ENCODE data around the gene DUOX2.
"Not testable (repeated sequence)": the region's sequence is repeated elsewhere in the genome, so short reads cannot be mapped to it uniquely, and the experiment has no call there.

Gene DUOX2

DNA sequence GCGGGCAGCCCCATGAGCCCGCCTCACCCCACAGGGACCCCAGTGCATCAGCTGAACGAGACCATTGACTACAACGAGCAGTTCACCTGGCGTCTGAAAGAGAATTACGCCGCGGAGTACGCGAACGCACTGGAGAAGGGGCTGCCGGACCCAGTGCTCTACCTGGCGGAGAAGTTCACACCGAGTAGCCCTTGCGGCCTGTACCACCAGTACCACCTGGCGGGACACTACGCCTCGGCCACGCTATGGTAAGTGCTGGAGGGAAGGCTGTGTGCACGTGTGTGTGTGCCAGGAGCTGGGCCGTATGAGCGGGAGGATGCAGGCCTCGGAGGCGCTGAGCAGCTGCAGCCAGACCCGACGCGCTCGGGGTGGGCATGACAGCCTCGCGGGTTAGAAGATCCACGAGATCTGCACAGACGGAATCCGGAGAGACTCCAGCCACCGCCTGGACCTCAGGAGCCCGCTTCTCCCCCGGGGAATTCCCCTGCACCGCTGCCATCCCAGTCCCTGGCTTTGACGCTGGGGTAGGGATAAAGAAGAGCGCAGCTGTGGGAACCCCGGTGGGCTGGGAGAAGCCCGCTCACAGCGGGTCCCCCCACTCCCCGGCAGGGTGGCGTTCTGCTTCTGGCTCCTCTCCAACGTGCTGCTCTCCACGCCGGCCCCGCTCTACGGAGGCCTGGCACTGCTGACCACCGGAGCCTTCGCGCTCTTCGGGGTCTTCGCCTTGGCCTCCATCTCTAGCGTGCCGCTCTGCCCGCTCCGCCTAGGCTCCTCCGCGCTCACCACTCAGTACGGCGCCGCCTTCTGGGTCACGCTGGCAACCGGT is 2.7 kb upstream of the DUOX2 start:
- Mint-ChIP-seq H3K27ac (no peak overlapping the region), H3K36me3 (no peaks in the 10 kb centered on the region), H3K9me3 (no peaks in the 10 kb centered on the region), H3K4me1 (peaks cover 44% of the 10 kb centered on the region), H3K27me3 (peaks cover 47% of the 10 kb centered on the region), H3K4me3 (peak overlapping the region; percentile 82)

- H3K27me3 Mint-ChIP-seq, result peaks cover 46% of the 10 kb centered on the region
Observed at GRCh38 chr15:45116006-45116481, 2.1 kb upstream of the DUOX2 start.

GRCh38 chr15:45115312-45115820 is 1.4 kb upstream of the DUOX2 start:
- Mint-ChIP-seq H3K36me3 (no peaks in the 10 kb centered on the region), H3K27me3 (peaks cover 46% of the 10 kb centered on the region), H3K9me3 (no peaks in the 10 kb centered on the region), H3K4me1 (peaks cover 44% of the 10 kb centered on the region), H3K27ac (no peak overlapping the region), H3K4me3 (no peak overlapping the region)

More at GRCh38 chr15:45116006-45116481, 2.1 kb upstream of the DUOX2 start:
- no peaks in the 10 kb centered on the region for H3K36me3 Mint-ChIP-seq
- H3K4me1 Mint-ChIP-seq, result peaks cover 44% of the 10 kb centered on the region
- no peak overlapping the region for H3K27ac Mint-ChIP-seq
- peak overlapping the region; percentile 63 for H3K4me3 Mint-ChIP-seq
- H3K9me3 Mint-ChIP-seq, result no peaks in the 10 kb centered on the region

- no peaks in the 10 kb centered on the region for H3K36me3 Mint-ChIP-seq
- H3K4me3 Mint-ChIP-seq, result no peak overlapping the region
- H3K27me3 Mint-ChIP-seq, result peaks cover 52% of the 10 kb centered on the region
- H3K27ac Mint-ChIP-seq, result no peak overlapping the region
- H3K9me3 Mint-ChIP-seq, result no peaks in the 10 kb centered on the region
- peaks cover 44% of the 10 kb centered on the region for H3K4me1 Mint-ChIP-seq
Observed at GRCh38 chr15:45114751-45115085, 746 bp upstream of the DUOX2 start.

DNA sequence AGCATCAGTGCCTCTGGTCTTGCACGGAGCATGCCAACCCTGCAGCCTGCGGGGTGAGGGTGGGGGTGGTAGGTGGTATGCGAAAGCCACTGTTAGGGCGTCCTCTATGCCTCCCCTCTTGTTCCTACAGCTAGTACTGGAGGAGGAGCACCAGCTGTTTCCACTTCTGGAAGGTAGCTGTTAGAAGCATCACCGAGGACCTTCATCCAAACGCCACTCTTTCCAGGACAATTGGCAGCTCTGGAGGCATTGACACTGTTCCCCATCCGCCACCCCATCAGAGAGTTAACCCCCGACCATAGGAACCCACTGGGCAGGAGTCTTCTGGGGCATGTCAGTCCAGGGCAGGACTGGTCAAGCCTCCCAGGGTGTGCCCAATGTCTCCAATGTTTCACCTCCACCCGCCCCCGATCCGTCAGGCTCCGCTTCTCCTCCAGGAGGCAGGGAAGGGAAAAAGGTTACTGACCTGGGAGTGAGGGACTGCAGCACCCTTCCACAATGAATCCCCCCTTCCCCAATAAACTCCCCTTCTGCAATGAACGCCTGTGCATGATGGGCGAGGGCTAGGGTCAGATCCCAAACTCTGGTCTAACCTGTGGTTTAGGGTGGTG is 487 bp downstream of the DUOX2 start:
- Mint-ChIP-seq H3K4me1 (peaks cover 44% of the 10 kb centered on the region), H3K36me3 (no peaks in the 10 kb centered on the region), H3K9me3 (no peaks in the 10 kb centered on the region), H3K27ac (no peak overlapping the region), H3K4me3 (no peak overlapping the region), H3K27me3 (peaks cover 61% of the 10 kb centered on the region)

GRCh38 chr15:45112591-45113379 is 1.2 kb downstream of the DUOX2 start:
- Mint-ChIP-seq H3K27ac (no peak overlapping the region), H3K27me3 (peaks cover 60% of the 10 kb centered on the region), H3K4me3 (peak overlapping the region; percentile 75), H3K36me3 (no peaks in the 10 kb centered on the region), H3K9me3 (no peaks in the 10 kb centered on the region), H3K4me1 (peaks cover 38% of the 10 kb centered on the region)

DNA sequence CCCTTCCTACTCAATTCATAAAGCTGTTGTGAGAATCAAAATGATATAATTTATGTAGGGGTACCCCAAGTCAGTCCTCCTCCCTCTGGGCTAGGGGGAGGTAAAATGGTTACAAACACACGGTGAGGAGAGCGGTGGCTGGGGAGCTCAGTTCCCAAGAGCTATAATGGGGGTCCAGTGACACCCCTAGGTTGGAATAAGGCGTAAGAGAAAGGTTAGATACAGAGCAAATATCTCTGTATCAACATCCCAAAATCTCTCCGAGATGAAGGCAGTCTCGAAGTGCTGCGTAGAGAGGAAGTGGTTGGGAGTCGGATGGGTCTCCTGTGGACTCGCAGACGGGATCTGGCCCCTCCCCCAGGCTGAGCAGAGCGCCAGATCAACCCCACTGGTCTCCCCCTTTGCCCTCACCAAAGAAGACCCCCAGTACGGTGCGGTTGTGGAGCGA is 1.8 kb downstream of the DUOX2 start:
- Mint-ChIP-seq H3K4me3 (peak overlapping the region; percentile 75), H3K36me3 (no peaks in the 10 kb centered on the region), H3K27ac (no peak overlapping the region), H3K4me1 (peaks cover 32% of the 10 kb centered on the region), H3K27me3 (peaks cover 58% of the 10 kb centered on the region), H3K9me3 (no peaks in the 10 kb centered on the region)

- H3K4me3 Mint-ChIP-seq, result peak overlapping the region; percentile 75
- peaks cover 30% of the 10 kb centered on the region for H3K4me1 Mint-ChIP-seq
- no peak overlapping the region for H3K27ac Mint-ChIP-seq
Observed at GRCh38 chr15:45111390-45112142, 2.4 kb downstream of the DUOX2 start.

GRCh38 chr15:45110256-45110820 is 3.6 kb downstream of the DUOX2 start:
- H3K9me3 Mint-ChIP-seq, result no peaks in the 10 kb centered on the region
- H3K4me3 Mint-ChIP-seq, result no peak overlapping the region
- no peaks in the 10 kb centered on the region for H3K36me3 Mint-ChIP-seq
- H3K4me1 Mint-ChIP-seq, result peaks cover 24% of the 10 kb centered on the region
- H3K27ac Mint-ChIP-seq, result no peak overlapping the region
- peaks cover 46% of the 10 kb centered on the region for H3K27me3 Mint-ChIP-seq

More at GRCh38 chr15:45111390-45112142, 2.4 kb downstream of the DUOX2 start:
- peaks cover 58% of the 10 kb centered on the region for H3K27me3 Mint-ChIP-seq
- H3K36me3 Mint-ChIP-seq, result no peaks in the 10 kb centered on the region
- H3K9me3 Mint-ChIP-seq, result no peaks in the 10 kb centered on the region

- Mint-ChIP-seq H3K4me3 (no peak overlapping the region), H3K4me1 (peaks cover 10% of the 10 kb centered on the region), H3K27me3 (peaks cover 32% of the 10 kb centered on the region), H3K36me3 (no peaks in the 10 kb centered on the region), H3K9me3 (no peaks in the 10 kb centered on the region), H3K27ac (no peak overlapping the region)
Observed at GRCh38 chr15:45107941-45108630, 5.9 kb downstream of the DUOX2 start.

GRCh38 chr15:45106002-45106790 is 7.8 kb downstream of the DUOX2 start:
- no peak overlapping the region for H3K4me3 Mint-ChIP-seq
- H3K27me3 Mint-ChIP-seq, result peaks cover 23% of the 10 kb centered on the region
- H3K36me3 Mint-ChIP-seq, result no peaks in the 10 kb centered on the region
- H3K27ac Mint-ChIP-seq, result no peak overlapping the region
- H3K9me3 Mint-ChIP-seq, result no peaks in the 10 kb centered on the region
- H3K4me1 Mint-ChIP-seq, result no peaks in the 10 kb centered on the region

DNA sequence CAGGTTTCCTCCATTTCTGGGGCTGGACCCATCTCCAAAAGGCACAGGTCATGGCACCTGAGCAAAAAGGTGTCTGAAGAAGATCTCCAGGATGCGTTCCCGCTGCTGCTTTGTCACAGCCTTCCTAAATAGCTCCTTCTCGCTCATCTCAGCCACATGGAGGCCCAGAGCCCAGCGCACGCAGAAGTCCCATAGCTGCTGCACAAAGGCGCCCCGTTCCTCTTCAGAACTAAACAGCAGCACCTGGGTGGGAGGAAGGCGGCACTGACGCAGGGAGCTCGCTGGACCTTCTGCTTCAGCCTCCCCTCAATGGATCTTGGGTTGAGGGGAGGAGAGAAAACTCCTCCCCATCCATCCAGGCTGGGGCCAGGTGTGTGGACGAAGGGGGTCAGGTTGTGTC is 8.4 kb downstream of the DUOX2 start:
- Mint-ChIP-seq H3K9me3 (no peaks in the 10 kb centered on the region), H3K27ac (no peak overlapping the region), H3K4me3 (no peak overlapping the region), H3K4me1 (no peaks in the 10 kb centered on the region), H3K36me3 (no peaks in the 10 kb centered on the region), H3K27me3 (peaks cover 22% of the 10 kb centered on the region)

- H3K4me3 Mint-ChIP-seq, H3K4me1 Mint-ChIP-seq, H3K36me3 Mint-ChIP-seq, H3K27ac Mint-ChIP-seq, H3K9me3 Mint-ChIP-seq: not testable (repeated sequence)
- peaks cover 10% of the 10 kb centered on the region for H3K27me3 Mint-ChIP-seq
Observed at GRCh38 chr15:45104170-45104569, 9.8 kb downstream of the DUOX2 start.

DNA sequence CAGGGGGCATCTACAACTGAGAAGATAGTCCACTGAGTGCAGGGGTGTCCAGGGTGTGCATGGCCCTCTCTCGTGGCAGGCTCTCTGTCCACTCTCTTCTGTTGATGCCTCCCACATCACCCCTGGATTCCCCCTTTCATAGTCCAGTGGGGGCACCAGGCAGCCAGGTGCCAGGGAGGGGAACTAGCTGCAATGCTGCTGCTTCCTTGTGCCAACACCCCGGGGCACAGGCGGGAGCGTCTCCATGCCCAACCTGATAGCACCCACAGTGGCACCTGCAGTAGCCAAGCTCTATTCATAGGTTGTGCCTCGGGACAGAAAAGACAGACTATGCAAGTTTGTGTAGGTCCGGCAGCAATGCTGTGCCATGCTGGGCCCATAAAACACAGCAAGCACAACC is 11.7 kb downstream of the DUOX2 start:
- no peaks in the 10 kb centered on the region for H3K4me1 Mint-ChIP-seq
- H3K4me3 Mint-ChIP-seq, result no peak overlapping the region
- no peaks in the 10 kb centered on the region for H3K36me3 Mint-ChIP-seq
- H3K27me3 Mint-ChIP-seq, result peaks cover 2% of the 10 kb centered on the region
- no peak overlapping the region for H3K27ac Mint-ChIP-seq
- H3K9me3 Mint-ChIP-seq, result no peaks in the 10 kb centered on the region
